Activated naive CD8-positive, alpha-beta T cell treated with anti-CD3 and anti-CD28 coated beads for 36 hours (primary cell): ENCODE data around the gene KLK7. TPM values are rescaled to one million over a fixed set of nuclear protein-coding genes. Genes with fewer than 3 reads are reported as not detected.
"Not testable (repeated sequence)": the region's sequence is repeated elsewhere in the genome, so short reads cannot be mapped to it uniquely, and the experiment has no call there.

Experiments used
- DNase-seq: peaks from one replicate; pipeline ENCODE4 v3.0.0; 2021
- H3K27ac Mint-ChIP-seq: one replicate; pipeline ENCODE4 v1.8.0; 2022; ENCODE audit warnings: mild to moderate bottlenecking, moderate library complexity, mixed read lengths
- H3K27me3 Mint-ChIP-seq: one replicate; pipeline ENCODE4 v1.8.0; 2022; ENCODE audit warnings: mild to moderate bottlenecking, mixed read lengths
- H3K36me3 Mint-ChIP-seq: one replicate; pipeline ENCODE4 v1.8.0; 2021; ENCODE audit warnings: mild to moderate bottlenecking, mixed read lengths
- H3K4me1 Mint-ChIP-seq: one replicate; pipeline ENCODE4 v1.8.0; 2021; ENCODE audit warnings: mixed read lengths
- H3K4me3 Mint-ChIP-seq: one replicate; pipeline ENCODE4 v1.8.0; 2022; ENCODE audit warnings: mild to moderate bottlenecking, moderate library complexity, mixed read lengths
- H3K9me3 Mint-ChIP-seq: one replicate; pipeline ENCODE4 v1.8.0; 2022; ENCODE audit warnings: mixed read lengths
- total RNA-seq, 2 experiments: library from RNA; stranded (reverse); gene quantifications; one replicate each; pipeline ENCODE4 v1.2.3, GENCODE V29; 2021

Gene KLK7
- total RNA-seq, 2 experiments from 2014 or later: not detected

DNA sequence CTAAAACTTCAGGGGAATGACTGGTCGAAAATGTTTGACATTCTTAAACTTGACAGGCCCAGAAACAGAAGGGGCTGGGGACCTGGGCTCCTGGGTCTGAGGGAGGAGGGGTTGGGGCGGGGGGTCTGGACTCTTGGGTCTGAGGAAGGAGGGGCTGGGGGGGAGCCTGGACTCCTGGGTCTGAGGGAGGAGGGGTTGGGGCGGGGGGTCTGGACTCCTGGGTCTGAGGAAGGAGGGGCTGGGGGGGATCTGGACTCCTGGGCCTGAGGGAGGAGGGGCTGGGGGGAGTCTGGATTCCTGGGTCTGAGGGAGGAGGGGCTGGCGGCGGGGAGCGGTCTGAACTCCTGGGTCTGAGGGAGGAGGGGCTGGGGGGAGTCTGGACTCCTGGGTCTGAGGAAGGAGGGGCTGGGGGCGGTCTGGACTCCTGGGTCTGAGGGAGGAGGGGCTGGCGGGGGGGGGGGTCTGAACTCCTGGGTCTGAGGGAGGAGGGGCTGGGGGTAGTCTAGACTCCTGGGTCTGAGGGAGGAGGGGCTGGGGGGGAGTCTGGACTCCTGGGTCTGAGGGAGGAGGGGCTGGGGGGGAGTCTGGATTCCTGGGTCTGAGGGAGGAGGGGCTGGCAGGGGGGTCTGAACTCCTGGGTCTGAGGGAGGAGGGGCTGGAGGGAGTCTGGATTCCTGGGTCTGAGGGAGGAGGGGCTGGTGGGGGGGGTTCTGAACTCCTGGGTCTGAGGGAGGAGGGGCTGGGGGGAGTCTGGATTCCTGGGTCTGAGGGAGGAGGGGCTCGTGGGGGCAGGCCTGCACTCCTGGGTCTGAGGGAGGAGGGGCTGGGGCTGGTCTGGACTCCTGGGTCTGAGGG, 8.8 kb downstream of the KLK7 start:
- Mint-ChIP-seq H3K4me1 (no peaks in the 10 kb centered on the region), H3K36me3 (no peaks in the 10 kb centered on the region), H3K27me3 (peaks cover 71% of the 10 kb centered on the region), H3K27ac (no peak overlapping the region), H3K4me3 (no peak overlapping the region), H3K9me3 (no peaks in the 10 kb centered on the region)
- DNase-seq: no peak

- H3K36me3 Mint-ChIP-seq: no peaks in the 10 kb centered on the region
- H3K4me1 Mint-ChIP-seq: no peaks in the 10 kb centered on the region
- H3K27ac Mint-ChIP-seq: no peak overlapping the region
- peaks cover 73% of the 10 kb centered on the region for H3K27me3 Mint-ChIP-seq
- DNase-seq: no peak
- no peak overlapping the region for H3K4me3 Mint-ChIP-seq
- H3K9me3 Mint-ChIP-seq: no peaks in the 10 kb centered on the region
These were observed 10.8 kb downstream of the KLK7 start for GRCh38 chr19:50972795-50973376.

- not testable (repeated sequence) for H3K27ac Mint-ChIP-seq, H3K4me1 Mint-ChIP-seq, H3K4me3 Mint-ChIP-seq, H3K9me3 Mint-ChIP-seq, H3K36me3 Mint-ChIP-seq, DNase-seq
- H3K27me3 Mint-ChIP-seq: peaks cover 61% of the 10 kb centered on the region
These were observed 13.9 kb downstream of the KLK7 start for GRCh38 chr19:50969810-50970209.

- Mint-ChIP-seq H3K4me1 (no peaks in the 10 kb centered on the region), H3K27ac (no peak within 1 kb of the TSS), H3K9me3 (no peaks in the 10 kb centered on the region), H3K4me3 (no peak within 1 kb of the TSS), H3K36me3 (no peaks in the 10 kb centered on the region), H3K27me3 (peaks cover 61% of the 10 kb centered on the region)
- DNase-seq: no peak
These were observed 14.3 kb downstream of the KLK7 start, which contains the start of gene KLK6 for GRCh38 chr19:50969413-50969760. KLK6 (minus strand) TSS chr19:50969591; CDS start chr19:50968104, 1,487 bp downstream.

DNA sequence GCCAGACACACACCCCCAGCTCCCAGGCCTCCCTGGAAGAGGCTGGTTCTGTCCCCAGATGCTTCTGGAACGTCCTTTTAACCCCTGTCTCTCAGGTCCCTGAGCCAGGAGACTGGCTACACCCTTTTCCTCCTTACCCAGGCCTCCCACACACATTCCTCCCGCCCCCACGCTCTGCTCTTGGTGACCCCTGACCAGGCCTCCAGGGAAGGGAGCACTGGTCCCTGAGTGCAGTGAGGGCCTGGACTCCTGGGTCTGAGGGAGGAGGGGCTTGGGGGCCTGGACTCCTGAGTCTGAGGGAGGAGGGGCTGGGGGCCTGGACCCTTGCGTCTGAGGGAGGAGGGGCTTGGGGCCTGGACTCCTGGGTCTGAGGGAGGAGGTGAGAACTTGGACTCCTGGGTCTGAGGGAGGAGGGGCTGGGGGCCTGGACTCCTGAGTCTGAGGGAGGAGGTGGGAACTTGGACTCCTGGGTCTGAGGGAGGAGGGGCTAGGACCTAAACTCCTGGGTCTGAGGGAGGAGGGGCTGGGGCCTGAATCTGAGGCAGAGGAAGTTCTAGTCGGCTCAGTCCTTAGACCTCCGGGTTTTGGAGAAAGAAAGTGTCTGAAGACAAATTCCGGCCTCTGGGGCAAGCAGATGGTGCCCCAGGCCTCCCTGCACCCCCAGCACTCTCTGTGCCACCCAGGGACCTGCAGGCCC, 14.9 kb downstream of the KLK7 start:
- Mint-ChIP-seq H3K9me3 (no peaks in the 10 kb centered on the region), H3K27ac (no peak overlapping the region), H3K36me3 (no peaks in the 10 kb centered on the region), H3K4me1 (no peaks in the 10 kb centered on the region), H3K27me3 (peaks cover 58% of the 10 kb centered on the region), H3K4me3 (no peak overlapping the region)
- no peak for DNase-seq

- H3K4me1 Mint-ChIP-seq: no peaks in the 10 kb centered on the region
- no peaks in the 10 kb centered on the region for H3K9me3 Mint-ChIP-seq
- peaks cover 57% of the 10 kb centered on the region for H3K27me3 Mint-ChIP-seq
- H3K4me3 Mint-ChIP-seq: no peak overlapping the region
- H3K27ac Mint-ChIP-seq: no peak overlapping the region
- no peak for DNase-seq
- H3K36me3 Mint-ChIP-seq: no peaks in the 10 kb centered on the region
These were observed 15.6 kb downstream of the KLK7 start for GRCh38 chr19:50967929-50968715.

GRCh38 chr19:50964266-50964665, 19.5 kb downstream of the KLK7 start:
- Mint-ChIP-seq H3K9me3 (peaks cover 12% of the 10 kb centered on the region), H3K36me3 (no peaks in the 10 kb centered on the region), H3K4me1 (no peaks in the 10 kb centered on the region), H3K4me3 (no peak overlapping the region), H3K27ac (no peak overlapping the region), H3K27me3 (peaks cover 40% of the 10 kb centered on the region)
- no peak for DNase-seq

- H3K36me3 Mint-ChIP-seq: no peaks in the 10 kb centered on the region
- H3K27ac Mint-ChIP-seq: no peak overlapping the region
- no peak overlapping the region for H3K4me3 Mint-ChIP-seq
- H3K9me3 Mint-ChIP-seq: peaks cover 12% of the 10 kb centered on the region
- H3K4me1 Mint-ChIP-seq: no peaks in the 10 kb centered on the region
- peaks cover 39% of the 10 kb centered on the region for H3K27me3 Mint-ChIP-seq
- DNase-seq: no peak
These were observed 20.3 kb downstream of the KLK7 start for GRCh38 chr19:50963381-50963780.

DNA sequence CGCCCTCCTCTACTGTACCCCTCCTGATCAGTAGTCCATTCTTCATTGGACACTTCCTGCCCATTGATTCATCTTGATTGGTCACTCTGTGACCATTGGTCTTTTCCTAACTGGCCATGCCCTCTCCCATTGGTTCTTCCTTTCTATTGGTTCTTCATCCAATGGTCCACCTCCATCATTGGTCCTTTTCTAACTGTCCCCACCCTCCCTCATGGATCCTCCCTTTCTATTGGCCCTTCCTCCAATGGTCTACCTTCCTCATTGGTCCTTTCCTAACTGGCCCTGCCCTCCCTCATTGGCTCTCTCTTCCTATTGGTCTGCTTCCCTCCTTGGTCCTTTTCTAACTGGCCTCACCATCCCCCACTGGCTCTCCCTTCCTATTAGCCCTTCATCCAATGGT, 21.5 kb downstream of the KLK7 start:
- H3K27me3 Mint-ChIP-seq: peaks cover 40% of the 10 kb centered on the region
- H3K4me3 Mint-ChIP-seq: no peak overlapping the region
- H3K36me3 Mint-ChIP-seq: no peaks in the 10 kb centered on the region

DNA sequence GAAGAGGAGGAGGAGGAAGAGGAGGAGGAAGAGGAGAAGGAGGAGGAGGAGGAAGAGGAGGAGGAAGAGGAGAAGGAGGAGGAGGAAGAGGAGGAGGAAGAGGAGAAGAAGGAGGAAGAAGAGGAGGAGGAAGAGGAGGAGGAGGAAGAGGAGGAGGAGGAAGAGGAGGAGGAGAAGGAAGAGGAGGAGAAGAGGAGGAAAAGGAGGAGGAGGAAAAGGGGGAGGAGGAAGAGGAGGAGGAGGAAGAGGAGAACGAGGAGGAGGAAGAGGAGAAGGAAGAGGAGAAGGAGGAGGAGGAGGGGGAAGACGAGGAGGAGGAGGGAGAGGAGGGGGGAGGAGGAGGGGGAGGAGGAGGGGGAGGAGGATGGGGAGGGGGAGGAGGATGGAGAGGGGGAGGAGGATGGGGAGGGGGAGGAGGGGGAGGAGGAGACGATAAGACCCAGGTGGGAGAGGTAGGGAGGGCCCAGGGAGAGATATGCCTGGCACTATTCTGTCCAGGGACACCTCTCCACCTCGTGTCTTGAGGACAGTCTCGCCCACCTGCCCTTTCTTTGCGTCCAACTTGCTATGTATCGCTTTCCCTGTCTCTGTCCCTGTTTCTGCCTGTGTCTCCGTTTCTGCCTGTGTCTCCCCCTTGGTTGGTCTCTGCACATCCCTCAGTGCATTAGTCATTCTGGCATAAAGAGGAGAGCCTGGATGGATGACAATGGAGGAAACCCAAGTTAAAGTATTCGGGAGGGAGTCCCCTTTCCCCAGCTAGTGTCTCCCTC, 23.8 kb downstream of the KLK7 start:
- Mint-ChIP-seq H3K4me3 (no peak overlapping the region), H3K27me3 (peaks cover 41% of the 10 kb centered on the region), H3K36me3 (no peaks in the 10 kb centered on the region), H3K4me1 (no peaks in the 10 kb centered on the region), H3K9me3 (peaks cover 12% of the 10 kb centered on the region), H3K27ac (no peak overlapping the region)
- DNase-seq: no peak

More for the DNA sequence above, 21.5 kb downstream of the KLK7 start:
- Mint-ChIP-seq H3K4me1 (no peaks in the 10 kb centered on the region), H3K9me3 (peaks cover 12% of the 10 kb centered on the region), H3K27ac (no peak overlapping the region)
- no peak for DNase-seq

DNA sequence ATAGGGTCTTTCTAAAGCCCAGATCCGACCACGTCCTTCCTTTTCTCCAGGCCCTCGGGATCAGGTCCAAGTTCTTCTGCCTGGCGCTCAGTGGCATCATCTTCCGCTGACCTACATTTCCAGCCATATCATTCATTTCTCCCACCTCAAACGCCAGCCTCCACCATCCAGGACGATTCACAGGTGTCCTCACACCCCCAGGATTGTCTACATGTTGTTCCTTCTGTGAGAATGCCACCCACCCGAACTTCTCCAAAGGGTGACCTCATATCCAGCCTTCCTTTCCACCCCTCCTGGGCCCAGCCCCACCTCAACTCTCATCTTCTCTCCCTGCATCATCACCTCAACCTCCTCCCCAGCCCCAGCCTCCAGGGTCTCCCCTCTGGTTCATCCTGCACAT, 26.1 kb downstream of the KLK7 start:
- H3K4me3 Mint-ChIP-seq: no peak overlapping the region
- no peak for DNase-seq
- no peak overlapping the region for H3K27ac Mint-ChIP-seq
- peaks cover 41% of the 10 kb centered on the region for H3K27me3 Mint-ChIP-seq
- H3K4me1 Mint-ChIP-seq: no peaks in the 10 kb centered on the region
- H3K36me3 Mint-ChIP-seq: no peaks in the 10 kb centered on the region
- H3K9me3 Mint-ChIP-seq: peaks cover 8% of the 10 kb centered on the region

GRCh38 chr19:50952910-50953309, 30.8 kb downstream of the KLK7 start, which contains the start of gene KLK5:
KLK5 (minus strand) TSS chr19:50953038; CDS start chr19:50952657, 381 bp downstream.
- no peaks in the 10 kb centered on the region for H3K4me1 Mint-ChIP-seq
- peaks cover 33% of the 10 kb centered on the region for H3K27me3 Mint-ChIP-seq
- H3K9me3 Mint-ChIP-seq: no peaks in the 10 kb centered on the region
- H3K36me3 Mint-ChIP-seq: no peaks in the 10 kb centered on the region
- no peak for DNase-seq
- H3K4me3 Mint-ChIP-seq: no peak within 1 kb of the TSS
- H3K27ac Mint-ChIP-seq: no peak within 1 kb of the TSS

GRCh38 chr19:50949861-50950260, 33.9 kb downstream of the KLK7 start:
- DNase-seq: no peak
- Mint-ChIP-seq H3K4me1 (no peaks in the 10 kb centered on the region), H3K4me3 (no peak overlapping the region), H3K9me3 (no peaks in the 10 kb centered on the region), H3K27ac (no peak overlapping the region), H3K36me3 (no peaks in the 10 kb centered on the region), H3K27me3 (peaks cover 33% of the 10 kb centered on the region)

GRCh38 chr19:50947123-50947522, 36.6 kb downstream of the KLK7 start:
- peaks cover 29% of the 10 kb centered on the region for H3K27me3 Mint-ChIP-seq
- no peak for DNase-seq
- H3K4me1 Mint-ChIP-seq: no peaks in the 10 kb centered on the region
- H3K9me3 Mint-ChIP-seq: no peaks in the 10 kb centered on the region
- H3K27ac Mint-ChIP-seq: no peak overlapping the region
- no peak overlapping the region for H3K4me3 Mint-ChIP-seq
- H3K36me3 Mint-ChIP-seq: no peaks in the 10 kb centered on the region
